Smooth muscle cell (in vitro differentiated cells): ENCODE measurements around the gene SETBP1. TPM values are rescaled to one million over a fixed set of nuclear protein-coding genes. Genes with fewer than 3 reads are reported as not detected.

ENCODE experiments used
- DNase-seq: peaks from one replicate; lab custom pipeline; 2025; ENCODE audit not compliant: unreplicated experiment; lab: John Stamatoyannopoulos, UW
- H2AFZ ChIP-seq: fragments of 200-600 bp; sonication (generic); 2 replicates; pipeline ENCODE4 v1.6.0; 2016; ENCODE audit warnings: antibody characterized with exemption, low read depth, mild to moderate bottlenecking
- H3F3A ChIP-seq: fragments of 200-600 bp; sonication (generic); 2 replicates; pipeline ENCODE4 v1.6.0; 2017; ENCODE audit warnings: antibody characterized with exemption, low read depth
- H3K27ac ChIP-seq: fragments of 200-600 bp; sonication (generic); 2 replicates; pipeline ENCODE4 v1.5.1; 2016; ENCODE audit warnings: low read depth, mild to moderate bottlenecking
- H3K27me3 ChIP-seq: fragments of 200-600 bp; sonication (generic); 2 replicates; pipeline ENCODE4 v1.6.1; 2016; ENCODE audit warnings: low read depth, mild to moderate bottlenecking
- H3K36me3 ChIP-seq: fragments of 200-600 bp; sonication (generic); 2 replicates; pipeline ENCODE4 v1.5.1; 2016; ENCODE audit warnings: low read depth
- H3K4me1 ChIP-seq: fragments of 200-600 bp; sonication (generic); 2 replicates; pipeline ENCODE4 v1.5.1; 2016; ENCODE audit warnings: low read depth
- H3K4me2 ChIP-seq: fragments of 200-600 bp; sonication (generic); 2 replicates; pipeline ENCODE4 v1.6.0; 2016; ENCODE audit warnings: mild to moderate bottlenecking
- H3K4me3 ChIP-seq: fragments of 200-600 bp; sonication (generic); 2 replicates; pipeline ENCODE4 v1.5.1; 2016; ENCODE audit warnings: mild to moderate bottlenecking
- H3K79me2 ChIP-seq: fragments of 200-600 bp; sonication (generic); 2 replicates; pipeline ENCODE4 v1.6.0; 2016; ENCODE audit warnings: low read depth, mild to moderate bottlenecking
- H3K9ac ChIP-seq: fragments of 200-600 bp; sonication (generic); 2 replicates; pipeline ENCODE4 v1.6.0; 2016; ENCODE audit warnings: low read depth
- H3K9me3 ChIP-seq: fragments of 200-600 bp; sonication (generic); replicated peaks from 2 replicates; pipeline ENCODE4 v1.5.1; 2016; ENCODE audit warnings: low read depth
- H4K20me1 ChIP-seq: fragments of 200-600 bp; sonication (generic); 2 replicates; pipeline ENCODE4 v1.6.0; 2016; ENCODE audit warnings: low read depth
- WGBS: methylation state at CpG from one replicate; pipeline ENCODE4 v1.1.7; 2016; ENCODE audit warnings: low lambda C conversion rate; 5-methylcytosine and 5-hydroxymethylcytosine counted together
- polyA plus RNA-seq: library from polyadenylated mRNA; unstranded; fragments of >200 nt; fragmentation: Nextera tagmentation; extraction: Ambion mirVana; gene quantifications from 2 replicates; pipeline ENCODE4 v1.2.1, GENCODE V29; 2016
- total RNA-seq: library from RNA; depleted of rRNA; stranded (reverse); fragments of >200 nt; gene quantifications from 2 replicates; pipeline ENCODE4 v1.2.3, GENCODE V29; 2014
- TF ChIP-seq, protein P1 (sequence below): fragments of 200-600 bp; sonication (generic); IDR thresholded peaks from 2 replicates; pipeline ENCODE4 v1.5.1; 2017; ENCODE audit warnings: borderline replicate concordance, mild to moderate bottlenecking, antibody characterized with exemption; ENCODE audit not compliant: insufficient read depth, poor library complexity, severe bottlenecking

SETBP1 gene
- total and polyA plus RNA-seq, 2 experiments from 2014 or later = 6.1 to 17.7 TPM

DNA sequence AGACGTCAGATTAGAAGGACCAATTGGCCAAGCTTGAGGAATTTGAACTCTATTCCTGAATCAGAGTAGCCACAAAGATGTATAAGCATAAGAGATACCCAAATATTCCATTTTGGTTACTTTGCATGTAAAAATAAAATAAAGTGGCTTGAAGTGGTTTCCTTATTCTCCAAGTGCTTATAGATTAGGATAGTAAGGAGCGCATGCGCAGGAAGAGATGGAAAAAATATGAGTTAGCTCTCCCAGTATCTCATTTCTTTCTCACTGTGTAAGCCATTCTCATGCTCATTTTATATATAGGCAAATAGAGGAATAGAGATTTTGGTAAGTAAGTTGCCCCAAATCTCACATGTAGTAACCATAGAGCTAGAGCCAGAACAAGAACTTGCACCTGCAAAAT lies 241.3 kb downstream of the SETBP1 start:
- Histone ChIP-seq H4K20me1 (peaks cover 53% of the 10 kb centered on the region), H2AFZ (no peak overlapping the region), H3K4me1 (peaks cover 6% of the 10 kb centered on the region), H3K79me2 (peaks cover 16% of the 10 kb centered on the region), H3K9me3 (no peaks in the 10 kb centered on the region), H3K27ac (no peak overlapping the region), H3F3A (no peaks in the 10 kb centered on the region), H3K9ac (no peak overlapping the region), H3K36me3 (no peaks in the 10 kb centered on the region), H3K4me3 (no peak overlapping the region), H3K27me3 (no peaks in the 10 kb centered on the region), H3K4me2 (no peak overlapping the region)
- TF ChIP-seq, protein P1, sequence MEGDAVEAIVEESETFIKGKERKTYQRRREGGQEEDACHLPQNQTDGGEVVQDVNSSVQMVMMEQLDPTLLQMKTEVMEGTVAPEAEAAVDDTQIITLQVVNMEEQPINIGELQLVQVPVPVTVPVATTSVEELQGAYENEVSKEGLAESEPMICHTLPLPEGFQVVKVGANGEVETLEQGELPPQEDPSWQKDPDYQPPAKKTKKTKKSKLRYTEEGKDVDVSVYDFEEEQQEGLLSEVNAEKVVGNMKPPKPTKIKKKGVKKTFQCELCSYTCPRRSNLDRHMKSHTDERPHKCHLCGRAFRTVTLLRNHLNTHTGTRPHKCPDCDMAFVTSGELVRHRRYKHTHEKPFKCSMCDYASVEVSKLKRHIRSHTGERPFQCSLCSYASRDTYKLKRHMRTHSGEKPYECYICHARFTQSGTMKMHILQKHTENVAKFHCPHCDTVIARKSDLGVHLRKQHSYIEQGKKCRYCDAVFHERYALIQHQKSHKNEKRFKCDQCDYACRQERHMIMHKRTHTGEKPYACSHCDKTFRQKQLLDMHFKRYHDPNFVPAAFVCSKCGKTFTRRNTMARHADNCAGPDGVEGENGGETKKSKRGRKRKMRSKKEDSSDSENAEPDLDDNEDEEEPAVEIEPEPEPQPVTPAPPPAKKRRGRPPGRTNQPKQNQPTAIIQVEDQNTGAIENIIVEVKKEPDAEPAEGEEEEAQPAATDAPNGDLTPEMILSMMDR = no peak
- no peak for DNase-seq
- 82% methylated on average over 3 of the region's 3 CpGs for WGBS

DNA sequence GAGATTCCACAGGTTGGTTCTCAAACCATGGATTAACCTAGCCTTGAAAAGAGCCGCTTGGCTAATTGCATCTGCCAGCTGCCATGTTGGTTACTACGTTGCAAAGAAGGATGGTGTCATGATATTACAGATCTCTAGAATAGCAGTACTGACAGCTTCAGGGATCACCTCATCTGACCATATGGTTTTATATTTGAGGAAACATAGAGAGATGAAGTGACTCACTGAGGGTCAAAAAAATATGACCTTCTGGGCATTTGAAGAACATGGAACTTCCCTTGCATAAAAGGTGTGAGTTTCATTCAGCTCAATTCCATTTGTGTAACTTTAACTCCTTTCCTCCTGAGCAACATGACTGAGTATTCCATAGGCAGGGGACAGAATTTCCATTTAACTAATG lies 242.3 kb downstream of the SETBP1 start:
- Histone ChIP-seq H3K9ac (no peak overlapping the region), H3K4me3 (no peak overlapping the region), H3K79me2 (peaks cover 20% of the 10 kb centered on the region), H2AFZ (no peak overlapping the region), H3K27me3 (no peaks in the 10 kb centered on the region), H3K36me3 (no peaks in the 10 kb centered on the region), H4K20me1 (peaks cover 47% of the 10 kb centered on the region), H3F3A (no peaks in the 10 kb centered on the region), H3K4me2 (no peak overlapping the region), H3K4me1 (peaks cover 5% of the 10 kb centered on the region), H3K27ac (no peak overlapping the region), H3K9me3 (no peaks in the 10 kb centered on the region)
- TF ChIP-seq, protein P1 = no peak
- 100% methylated on average over 2 of the region's 2 CpGs for WGBS
- DNase-seq = no peak

DNA sequence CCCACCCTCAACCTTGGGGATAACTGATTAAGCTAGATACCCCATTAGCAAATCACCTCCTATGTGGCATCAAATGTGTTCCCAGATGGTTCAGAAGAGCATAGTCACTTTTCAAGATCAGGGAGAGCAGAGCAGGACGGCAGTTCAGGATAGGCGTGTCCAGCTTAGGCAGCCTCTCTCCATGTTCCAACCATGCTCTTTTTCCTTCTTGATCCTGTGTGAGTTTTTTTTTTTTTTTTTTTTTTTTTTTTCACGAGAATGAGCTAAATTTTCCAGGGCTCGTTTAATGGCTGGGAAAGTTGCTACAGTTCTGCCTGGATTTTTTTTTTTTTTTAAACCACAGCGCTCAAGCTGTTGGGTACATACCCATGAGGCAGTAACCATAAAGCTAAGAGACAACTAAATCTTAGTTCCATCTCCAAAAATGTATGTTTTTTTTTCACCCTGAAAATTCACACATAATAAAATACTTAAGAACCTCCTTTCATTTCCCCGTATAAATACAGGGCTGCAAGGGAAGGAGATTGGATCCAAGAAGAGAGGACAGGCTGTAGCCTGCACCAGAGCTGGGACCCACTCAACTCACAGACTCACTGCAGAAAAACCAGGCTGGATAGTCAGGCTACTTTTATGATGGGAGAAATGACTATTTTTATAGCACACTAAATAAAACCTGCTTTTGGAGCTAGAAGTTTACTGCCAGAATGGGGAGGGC lies 244.3 kb downstream of the SETBP1 start:
- peak overlapping the region; percentile 13 for H3K4me2 ChIP-seq
- H4K20me1 ChIP-seq = peaks cover 45% of the 10 kb centered on the region
- no peak overlapping the region for H3K9ac ChIP-seq
- DNase-seq = no peak
- 34% methylated on average over 6 of the region's 6 CpGs for WGBS
- no peak overlapping the region for H3K27ac ChIP-seq
- H2AFZ ChIP-seq = no peak overlapping the region
- H3F3A ChIP-seq = no peaks in the 10 kb centered on the region
- no peak overlapping the region for H3K4me3 ChIP-seq
- H3K9me3 ChIP-seq = no peaks in the 10 kb centered on the region
- no peaks in the 10 kb centered on the region for H3K27me3 ChIP-seq
- H3K36me3 ChIP-seq = no peaks in the 10 kb centered on the region
- peaks cover 17% of the 10 kb centered on the region for H3K79me2 ChIP-seq
- TF ChIP-seq, protein P1 = no peak
- H3K4me1 ChIP-seq = peaks cover 3% of the 10 kb centered on the region

DNA sequence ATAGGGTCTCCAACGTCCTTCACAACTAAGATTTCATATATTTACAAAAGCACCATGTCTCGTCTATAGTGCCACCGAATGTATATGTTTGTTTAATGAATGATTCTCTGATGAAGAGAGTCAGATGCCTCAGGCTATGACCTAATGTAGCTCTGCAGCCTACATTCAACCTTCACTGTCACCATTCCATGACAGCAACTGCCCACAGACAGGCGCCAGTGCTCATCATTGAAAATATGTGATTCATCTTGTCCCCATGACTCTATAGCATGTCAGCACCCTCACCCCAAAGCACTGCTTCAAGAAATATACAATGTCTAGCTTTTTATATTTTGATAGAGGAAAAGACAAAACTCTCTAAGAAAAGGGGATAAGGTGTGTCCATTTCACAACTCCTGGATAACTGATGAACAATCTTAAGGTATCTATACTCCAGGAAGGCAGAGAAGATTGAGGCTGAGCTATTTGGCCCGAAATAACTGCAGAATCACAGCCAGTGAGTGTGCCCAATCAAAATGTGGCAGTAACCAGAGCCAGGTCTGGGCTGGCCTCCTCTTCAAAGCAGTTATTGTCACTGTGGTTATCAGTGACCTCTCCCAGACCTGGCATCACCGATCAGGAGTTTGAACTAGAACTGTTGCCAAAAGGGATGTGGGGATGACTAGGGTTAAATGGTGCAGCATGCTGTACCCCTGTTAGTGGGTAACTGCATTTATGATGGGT lies 246.6 kb downstream of the SETBP1 start:
- 52% methylated on average over 6 of the region's 6 CpGs for WGBS
- no peaks in the 10 kb centered on the region for H3K27me3 ChIP-seq
- peaks cover 1% of the 10 kb centered on the region for H3K4me1 ChIP-seq
- peaks cover 23% of the 10 kb centered on the region for H4K20me1 ChIP-seq
- peak overlapping the region; percentile 73 for H3K27ac ChIP-seq
- H3K4me2 ChIP-seq = no peak overlapping the region
- no peaks in the 10 kb centered on the region for H3K36me3 ChIP-seq
- H3F3A ChIP-seq = no peaks in the 10 kb centered on the region
- TF ChIP-seq, protein P1 = no peak
- no peak overlapping the region for H2AFZ ChIP-seq
- H3K9ac ChIP-seq = peak overlapping the region; percentile 33
- H3K9me3 ChIP-seq = no peaks in the 10 kb centered on the region
- H3K4me3 ChIP-seq = no peak overlapping the region
- H3K79me2 ChIP-seq = peaks cover 6% of the 10 kb centered on the region
- no peak for DNase-seq
